Right ventricle myocardium inferior (tissue), 1 donor: ENCODE results near the gene SLC25A26. TPM values are rescaled to one million over a fixed set of nuclear protein-coding genes. Genes with fewer than 3 reads are reported as not detected.

ENCODE experiments used
- total RNA-seq: library from RNA; stranded (reverse); fragmentation: NEBNext Ultra II Directional; extraction: Animal tissue kit (Norgen Biotek cat#: 25700); gene quantifications from one replicate; pipeline ENCODE4 v1.2.1, GENCODE V29; 2021
- donor health status: DM: no; HTN: yes; CAD: no; lungs with severe emphysema.

The SLC25A26 gene
- total RNA-seq, 1 donor from 2014 or later: 45.9 TPM

Other genes starting within 250 kb of the SLC25A26 start
- 33.1 TPM for gene MAGI1, start 182.1 kb upstream of the SLC25A26 start, total RNA-seq